ENCODE measurements around the gene CDK19. TPM values are rescaled to one million over a fixed set of nuclear protein-coding genes. Genes with fewer than 3 reads are reported as not detected.

Gene CDK19
- total RNA-seq, 2 donors from 2014 or later: 8.7 to 14.3 TPM

GRCh38 chr6:110635096-110635495, 180.2 kb downstream of the CDK19 start:
- Histone ChIP-seq H3K9me3 (no peaks in the 10 kb centered on the region), H3K27me3 (replicated peaks; ENCODE audit: insufficient read depth) (no peaks in the 10 kb centered on the region), H3K27ac (no peak overlapping the region), H3K36me3 (no peaks in the 10 kb centered on the region), H3K4me1 (ENCODE audit: control insufficient read depth in 1 of 2, low read depth in 2 of 2) (no peaks in the 10 kb centered on the region), H3K4me3 (no peak overlapping the region)
- TF ChIP-seq CTCF (IDR thresholded peaks at IDR 0.05): no peak
- DNase-seq (ENCODE audit: low spot score): no peak
- no peak for ATAC-seq (ENCODE audit: insufficient number of reproducible peaks, low FRiP score, low read depth)

DNA sequence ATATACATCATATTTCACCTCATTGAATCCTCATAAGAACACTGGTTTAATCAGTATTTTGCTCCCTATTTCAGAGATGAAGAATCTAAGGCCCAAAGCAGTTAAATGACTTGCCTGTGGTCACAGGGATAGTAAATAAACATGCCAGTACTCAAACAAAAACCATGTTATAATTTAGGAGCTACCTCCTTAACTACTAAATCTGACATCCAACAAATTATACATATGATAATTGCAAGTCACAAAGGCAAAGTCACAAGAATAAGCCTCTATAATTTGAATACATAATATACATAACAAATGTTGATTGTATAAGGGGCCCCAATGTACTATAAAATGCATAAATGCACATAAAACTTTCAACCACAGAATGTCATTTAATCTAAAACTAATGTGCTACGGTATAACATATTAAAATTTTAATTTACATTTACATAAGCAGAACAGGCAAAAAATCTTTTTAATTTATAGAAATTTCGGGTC, 181.5 kb downstream of the CDK19 start:
- no peak for TF ChIP-seq CTCF (IDR thresholded peaks at IDR 0.05)
- Histone ChIP-seq H3K4me3 (no peak overlapping the region), H3K36me3 (no peaks in the 10 kb centered on the region), H3K4me1 (ENCODE audit: control insufficient read depth in 1 of 2, low read depth in 2 of 2) (no peaks in the 10 kb centered on the region), H3K27me3 (replicated peaks; ENCODE audit: insufficient read depth) (no peaks in the 10 kb centered on the region), H3K27ac (no peak overlapping the region), H3K9me3 (no peaks in the 10 kb centered on the region)
- DNase-seq (ENCODE audit: low spot score) (no peak), ATAC-seq (ENCODE audit: insufficient number of reproducible peaks, low FRiP score, low read depth) (no peak)

- ATAC-seq (ENCODE audit: insufficient number of reproducible peaks, low FRiP score, low read depth): no peak
- H3K4me1 ChIP-seq (ENCODE audit: control insufficient read depth in 1 of 2, low read depth in 2 of 2): no peaks in the 10 kb centered on the region
- no peak for TF ChIP-seq CTCF (IDR thresholded peaks at IDR 0.05)
- H3K36me3 ChIP-seq: no peaks in the 10 kb centered on the region
- no peak overlapping the region for H3K27ac ChIP-seq
- no peak for DNase-seq (ENCODE audit: low spot score)
- H3K27me3 ChIP-seq (replicated peaks; ENCODE audit: insufficient read depth): no peaks in the 10 kb centered on the region
- H3K9me3 ChIP-seq: no peaks in the 10 kb centered on the region
- H3K4me3 ChIP-seq: no peak overlapping the region
These were observed 186.1 kb downstream of the CDK19 start for GRCh38 chr6:110629153-110629552.

- TF ChIP-seq CTCF (IDR thresholded peaks at IDR 0.05): no peak
- no peak for ATAC-seq (ENCODE audit: insufficient number of reproducible peaks, low FRiP score, low read depth)
- H3K4me3 ChIP-seq: no peak overlapping the region
- H3K36me3 ChIP-seq: no peaks in the 10 kb centered on the region
- H3K4me1 ChIP-seq (ENCODE audit: control insufficient read depth in 1 of 2, low read depth in 2 of 2): no peaks in the 10 kb centered on the region
- no peaks in the 10 kb centered on the region for H3K27me3 ChIP-seq (replicated peaks; ENCODE audit: insufficient read depth)
- no peak overlapping the region for H3K27ac ChIP-seq
- DNase-seq (ENCODE audit: low spot score): no peak
- no peaks in the 10 kb centered on the region for H3K9me3 ChIP-seq
These were observed 186.9 kb downstream of the CDK19 start for GRCh38 chr6:110628330-110628729.

DNA sequence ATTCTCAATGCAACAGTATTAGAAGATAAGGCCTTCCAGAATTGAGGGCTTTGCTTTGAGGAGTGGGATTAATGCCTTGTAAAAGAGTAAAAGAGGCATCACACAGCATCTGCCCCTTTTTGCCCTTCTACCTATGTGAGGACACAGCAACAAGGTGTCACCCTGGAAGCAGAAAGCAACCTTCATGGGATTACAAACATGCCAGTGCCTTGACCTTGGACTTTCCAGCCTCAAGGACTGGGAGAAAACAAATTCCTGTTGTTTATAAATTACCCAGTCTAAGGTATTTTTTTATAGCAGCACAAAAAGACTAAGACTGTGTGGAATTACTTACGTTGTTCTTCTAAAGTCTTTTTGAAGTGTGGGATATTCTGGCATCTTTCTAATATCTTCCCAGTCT, 188.8 kb downstream of the CDK19 start:
- ATAC-seq (ENCODE audit: insufficient number of reproducible peaks, low FRiP score, low read depth) (no peak), DNase-seq (ENCODE audit: low spot score) (no peak)
- no peak for TF ChIP-seq CTCF (IDR thresholded peaks at IDR 0.05)
- Histone ChIP-seq H3K27ac (no peak overlapping the region), H3K9me3 (no peaks in the 10 kb centered on the region), H3K36me3 (peaks cover 10% of the 10 kb centered on the region), H3K27me3 (replicated peaks; ENCODE audit: insufficient read depth) (no peaks in the 10 kb centered on the region), H3K4me1 (ENCODE audit: control insufficient read depth in 1 of 2, low read depth in 2 of 2) (no peaks in the 10 kb centered on the region), H3K4me3 (no peak overlapping the region)
